Inflammatory macrophage treated with lipopolysaccharide for 1 hour (primary cell): ENCODE results near the gene CLCNKA.
A peak's percentile ranks its signal among the peaks of the same experiment; 100 is the strongest.

Experiments used
- DNase-seq, 2 donors: peaks; one replicate each; pipeline ENCODE4 v3.0.0-alpha.2; 2020 to 2022

Gene CLCNKA

DNA sequence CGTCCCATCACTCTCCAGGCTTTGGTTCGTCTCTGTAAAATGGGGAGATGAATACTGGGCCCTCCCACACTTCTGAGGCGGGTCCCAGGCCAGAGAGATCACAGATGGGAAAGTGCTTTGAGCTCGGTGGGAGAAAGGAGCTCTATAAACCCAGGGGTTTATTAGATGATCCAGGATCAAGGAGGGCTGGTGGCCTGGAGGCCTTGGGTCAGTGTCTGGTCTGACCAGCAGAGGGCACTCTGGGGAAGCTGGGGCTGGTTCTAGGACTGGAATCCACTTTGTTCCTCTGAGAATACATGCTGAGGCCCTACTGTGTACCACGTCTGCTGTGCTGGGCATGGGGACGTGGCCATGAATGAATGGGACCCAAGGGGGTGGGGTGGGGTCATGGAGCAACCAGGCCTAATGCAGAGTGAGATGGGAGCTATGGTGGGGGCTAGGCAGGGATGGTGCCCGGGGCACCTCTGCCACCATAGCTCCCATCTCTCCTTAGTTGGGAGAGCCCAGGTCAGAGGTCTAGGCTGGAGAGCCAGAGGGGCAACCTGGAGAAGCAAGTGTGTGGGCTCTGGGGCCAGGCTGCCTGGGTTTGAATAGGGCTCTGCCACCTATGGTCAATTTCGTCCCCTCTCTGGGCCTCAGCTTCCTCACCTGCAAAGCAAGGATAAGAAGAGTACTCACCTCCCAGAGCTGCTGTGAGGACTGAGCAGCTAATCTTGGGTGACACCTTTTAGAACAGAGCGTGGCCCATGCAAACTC lies 60.6 kb downstream of the CLCNKA start:
- DNase-seq, result peak; percentile 29 to 90

DNA sequence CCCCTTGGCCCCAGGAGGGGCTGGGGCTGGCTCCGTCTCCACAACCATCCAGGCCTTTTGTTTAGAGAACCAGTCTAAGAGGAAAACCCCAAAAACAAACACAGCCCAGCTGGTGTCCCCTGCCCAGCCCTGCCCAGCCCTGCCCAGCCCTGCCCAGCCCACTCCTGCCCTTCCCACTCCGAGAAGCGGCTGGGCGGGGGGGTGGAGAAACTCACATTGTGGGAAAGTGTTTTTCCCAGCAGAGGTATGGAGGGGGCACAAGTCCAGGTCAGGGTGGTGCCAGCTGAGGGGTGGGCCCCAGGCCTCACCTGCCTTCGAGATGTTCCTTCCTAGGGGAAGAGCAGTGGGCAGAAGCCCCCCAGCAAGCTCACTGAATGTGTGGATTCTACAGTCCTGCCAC lies 61.6 kb downstream of the CLCNKA start:
- no peak for DNase-seq
